Amygdala (tissue), 56 donors: ENCODE measurements around the gene NID2.

Experiments
- DNase-seq, 56 donors: peaks; one replicate each; lab custom pipeline; 2025; lab: John Stamatoyannopoulos, UW

NID2 gene

DNA sequence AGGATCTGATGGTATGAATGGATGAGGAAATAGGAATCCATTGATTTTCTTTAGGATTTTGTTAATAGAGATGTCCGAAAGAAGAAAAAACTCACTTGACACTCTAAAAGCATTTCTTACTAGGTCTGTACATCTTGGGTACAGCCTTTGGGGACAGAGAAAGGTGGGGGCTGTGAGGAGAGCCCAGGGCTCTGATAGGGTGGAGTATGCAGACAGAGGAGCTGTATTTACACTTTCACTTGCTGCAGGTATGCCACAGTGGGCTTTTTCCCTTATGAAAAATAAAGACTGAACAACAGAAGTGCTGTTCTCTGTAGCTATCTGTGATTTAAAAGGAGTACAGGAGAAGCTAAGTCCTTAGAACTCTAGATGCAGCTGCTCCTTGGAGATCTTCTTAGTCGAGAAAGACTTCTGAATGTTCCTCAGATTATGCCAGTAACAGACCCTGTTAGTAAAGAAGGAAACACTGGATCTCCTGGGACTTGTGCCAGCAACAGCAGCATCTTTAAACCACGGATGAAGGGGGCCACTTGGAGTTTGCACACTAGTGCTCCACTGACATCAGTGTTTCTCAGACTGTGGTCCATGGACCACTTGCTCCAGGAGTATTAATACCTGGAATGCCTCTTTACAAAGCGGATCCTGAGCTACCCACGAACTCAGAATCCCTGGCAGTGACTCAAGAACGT, 98.9 kb downstream of the NID2 start:
- DNase-seq, result no peak

DNA sequence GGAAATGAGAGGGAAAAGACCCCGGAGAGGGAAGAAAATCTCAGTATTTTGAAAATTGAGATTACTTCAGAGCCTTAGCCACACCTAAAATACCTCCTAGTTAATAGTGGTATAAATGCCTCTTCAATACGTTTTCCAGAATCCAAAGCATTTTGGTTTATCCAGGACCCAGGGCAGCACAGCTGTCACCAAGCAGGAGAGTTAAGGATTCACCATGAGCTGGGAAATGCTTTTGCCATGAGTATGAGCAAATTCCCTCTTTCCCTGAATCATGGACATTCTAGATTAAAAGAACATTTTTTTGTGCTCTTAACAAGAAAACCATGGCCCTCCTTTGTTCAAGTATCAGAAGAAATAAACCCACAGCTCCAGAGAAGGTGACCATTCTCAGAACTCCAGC, 101.3 kb downstream of the NID2 start:
- DNase-seq, result no peak

DNA sequence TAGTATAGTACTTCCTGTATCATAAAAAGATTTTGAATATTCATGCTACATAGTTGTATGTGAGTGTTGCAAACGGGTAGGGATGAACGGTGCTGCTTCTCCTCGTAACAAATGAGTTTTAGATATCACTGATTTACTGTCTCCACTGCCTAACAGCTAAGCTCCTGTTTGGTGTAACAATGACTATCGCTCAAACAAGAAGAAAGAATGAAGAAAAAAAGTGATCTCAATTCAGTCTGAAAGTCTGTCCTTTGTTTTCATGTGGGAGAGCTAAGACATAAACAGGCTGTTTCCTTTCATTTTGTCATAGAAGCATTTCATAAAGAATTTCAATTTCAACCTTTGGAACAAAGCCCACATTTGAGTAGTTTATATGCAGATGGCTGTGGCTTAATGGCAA, 105.6 kb downstream of the NID2 start:
- DNase-seq, result no peak

DNA sequence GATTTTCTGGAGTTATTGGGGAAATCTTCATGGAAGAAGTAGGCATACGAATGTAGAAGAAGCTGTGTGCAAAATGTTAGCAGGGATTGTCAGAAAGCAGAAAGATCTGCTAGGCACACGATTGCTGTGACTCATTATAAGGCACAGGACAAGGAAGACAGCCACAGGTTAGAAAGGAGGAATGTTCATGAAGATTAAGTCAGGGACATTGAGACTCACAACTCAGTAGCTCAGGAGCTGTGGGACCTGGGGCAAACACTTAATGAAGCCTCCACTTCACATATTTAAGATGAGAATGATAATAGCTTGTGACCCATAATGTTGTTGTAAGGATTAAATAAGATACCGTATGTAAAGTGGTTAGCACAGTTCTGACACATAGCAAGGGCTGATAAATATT, 106.1 kb downstream of the NID2 start:
- no peak for DNase-seq

DNA sequence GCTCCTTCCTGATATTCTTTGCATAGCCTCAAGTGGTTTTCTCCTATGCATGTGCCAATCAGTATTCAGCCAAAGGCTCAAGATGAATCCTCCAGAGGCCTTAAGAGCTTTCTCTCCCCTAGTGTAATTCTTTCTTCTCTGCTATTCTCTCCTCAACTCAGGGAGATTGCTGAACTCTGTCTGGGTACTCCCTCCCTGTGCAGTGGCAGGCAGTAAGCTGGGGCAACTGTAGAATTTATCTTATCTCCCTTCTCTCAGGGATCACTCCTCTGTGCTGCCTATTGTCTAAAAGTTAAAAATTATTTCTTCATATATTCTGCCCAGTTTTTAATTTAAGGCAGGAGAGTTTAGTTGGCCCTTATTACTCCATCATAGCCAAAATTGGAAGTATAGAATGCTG, 108.0 kb downstream of the NID2 start:
- DNase-seq, result no peak

DNA sequence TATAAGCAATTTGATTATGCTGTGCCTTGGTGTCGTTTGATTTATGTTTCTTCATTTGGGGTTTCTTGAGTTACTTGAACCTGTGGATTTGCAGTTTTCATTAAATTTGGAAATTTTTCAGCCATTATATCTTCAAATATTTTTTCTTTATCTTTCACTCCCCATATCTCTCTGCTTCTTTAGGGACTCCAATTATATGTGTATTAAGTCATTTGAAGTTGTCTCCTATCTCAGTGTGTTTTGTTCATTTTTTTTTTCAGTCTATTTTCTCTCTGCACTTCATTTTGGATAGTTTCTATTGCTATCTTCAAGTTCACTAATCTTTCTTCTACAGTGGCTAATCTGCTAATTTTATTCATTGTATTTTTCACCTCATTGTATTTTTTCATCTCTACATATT, 108.9 kb downstream of the NID2 start:
- DNase-seq, result no peak

- DNase-seq, result no peak
These were observed 110.9 kb downstream of the NID2 start for GRCh38 chr14:51957950-51958349.
